WERI-Rb-1 (cell line): ENCODE results near the gene NTN1.

Source experiments
- DNase-seq: peaks from one replicate; pipeline ENCODE4 v3.0.0-alpha.2; 2020
- H3K27ac ChIP-seq: fragments of 250-450 bp; sonication (Bioruptor Pico); 2 replicates; pipeline ENCODE4 v1.5.1; 2020; ENCODE audit warnings: mild to moderate bottlenecking, moderate library complexity
- H3K27me3 ChIP-seq: fragments of 250-450 bp; sonication (Bioruptor Pico); 2 replicates; pipeline ENCODE4 v1.5.1; 2021; ENCODE audit warnings: mild to moderate bottlenecking, low read depth, moderate library complexity; ENCODE audit not compliant: insufficient read depth, severe bottlenecking
- H3K36me3 ChIP-seq: fragments of 250-450 bp; sonication (Bioruptor Pico); 2 replicates; pipeline ENCODE4 v1.5.1; 2020; ENCODE audit warnings: mild to moderate bottlenecking, moderate library complexity
- H3K4me3 ChIP-seq: 2 replicates; pipeline ENCODE4 v1.5.1; 2011; ENCODE audit warnings: low read depth, mild to moderate bottlenecking, control low read depth, low read length
- H3K9me3 ChIP-seq: fragments of 250-450 bp; sonication (Bioruptor Pico); 2 replicates; pipeline ENCODE4 v1.5.1; 2021; ENCODE audit warnings: mild to moderate bottlenecking, moderate library complexity; ENCODE audit not compliant: severe bottlenecking
- TF ChIP-seq, protein P1 (sequence below): IDR thresholded peaks from 2 replicates; pipeline ENCODE4 v1.5.1; 2011; ENCODE audit warnings: low read depth, mild to moderate bottlenecking, control low read depth, inconsistent platforms, low read length

The NTN1 gene

DNA sequence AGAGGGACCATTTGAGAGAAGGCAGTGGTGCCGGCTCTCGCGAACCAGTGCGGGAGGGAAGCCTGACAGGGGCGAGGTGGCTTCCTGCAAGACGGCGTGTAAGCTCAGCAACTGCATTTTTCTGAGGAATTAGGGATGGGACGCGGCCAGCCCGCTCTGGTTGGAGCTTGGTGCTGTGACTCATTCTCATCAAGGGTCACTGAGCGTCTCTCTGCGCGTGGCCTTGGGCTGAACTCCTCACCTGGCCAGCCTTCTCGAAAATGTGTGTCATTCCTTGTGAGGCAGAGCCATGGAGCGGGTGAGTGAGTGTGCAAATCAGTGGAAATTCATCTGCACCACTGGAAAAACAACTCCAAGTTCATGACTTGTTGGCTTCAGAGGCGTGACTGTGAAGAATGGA lies 52.8 kb downstream of the NTN1 start:
- TF ChIP-seq, protein P1, sequence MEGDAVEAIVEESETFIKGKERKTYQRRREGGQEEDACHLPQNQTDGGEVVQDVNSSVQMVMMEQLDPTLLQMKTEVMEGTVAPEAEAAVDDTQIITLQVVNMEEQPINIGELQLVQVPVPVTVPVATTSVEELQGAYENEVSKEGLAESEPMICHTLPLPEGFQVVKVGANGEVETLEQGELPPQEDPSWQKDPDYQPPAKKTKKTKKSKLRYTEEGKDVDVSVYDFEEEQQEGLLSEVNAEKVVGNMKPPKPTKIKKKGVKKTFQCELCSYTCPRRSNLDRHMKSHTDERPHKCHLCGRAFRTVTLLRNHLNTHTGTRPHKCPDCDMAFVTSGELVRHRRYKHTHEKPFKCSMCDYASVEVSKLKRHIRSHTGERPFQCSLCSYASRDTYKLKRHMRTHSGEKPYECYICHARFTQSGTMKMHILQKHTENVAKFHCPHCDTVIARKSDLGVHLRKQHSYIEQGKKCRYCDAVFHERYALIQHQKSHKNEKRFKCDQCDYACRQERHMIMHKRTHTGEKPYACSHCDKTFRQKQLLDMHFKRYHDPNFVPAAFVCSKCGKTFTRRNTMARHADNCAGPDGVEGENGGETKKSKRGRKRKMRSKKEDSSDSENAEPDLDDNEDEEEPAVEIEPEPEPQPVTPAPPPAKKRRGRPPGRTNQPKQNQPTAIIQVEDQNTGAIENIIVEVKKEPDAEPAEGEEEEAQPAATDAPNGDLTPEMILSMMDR: no peak
- Histone ChIP-seq H3K9me3 (no peaks in the 10 kb centered on the region), H3K27ac (no peak overlapping the region), H3K27me3 (no peaks in the 10 kb centered on the region), H3K36me3 (no peaks in the 10 kb centered on the region), H3K4me3 (no peak overlapping the region)
- no peak for DNase-seq

DNA sequence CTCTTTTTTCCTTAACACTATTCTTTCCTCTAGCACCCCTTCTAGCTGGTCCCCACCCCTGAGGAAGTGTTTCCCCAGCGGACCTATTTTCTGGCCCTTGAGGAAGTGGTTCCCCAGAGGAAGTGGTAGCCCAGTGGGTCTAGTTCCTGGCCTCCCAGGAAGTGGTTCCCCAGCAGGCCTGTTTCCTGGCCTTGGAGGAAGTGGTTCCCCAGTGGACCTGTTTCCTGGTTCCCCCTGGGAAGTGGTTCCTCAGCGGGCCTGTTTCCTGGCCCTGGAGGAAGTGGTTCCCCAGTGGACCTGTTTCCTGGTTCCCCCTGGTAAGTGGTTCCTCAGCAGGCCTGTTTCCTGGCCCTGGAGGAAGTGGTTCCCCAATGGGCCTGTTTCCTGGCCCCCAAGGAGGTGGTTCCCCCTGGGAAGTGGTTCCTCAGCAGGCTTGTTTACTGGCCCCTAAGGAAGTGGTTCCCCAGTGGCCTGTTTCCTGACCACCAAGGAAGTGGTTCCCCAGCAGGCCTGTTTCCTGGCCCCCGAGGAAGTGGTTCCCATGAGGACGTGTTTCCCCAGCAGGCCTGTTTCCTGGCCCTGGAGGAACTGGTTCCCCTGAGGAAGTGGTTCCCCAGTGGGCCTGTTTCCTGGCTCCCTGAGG lies 58.3 kb downstream of the NTN1 start:
- TF ChIP-seq, protein P1: no peak
- Histone ChIP-seq H3K9me3 (no peaks in the 10 kb centered on the region), H3K27ac (no peak overlapping the region), H3K4me3 (no peak overlapping the region), H3K27me3 (no peaks in the 10 kb centered on the region), H3K36me3 (no peaks in the 10 kb centered on the region)
- DNase-seq: no peak

DNA sequence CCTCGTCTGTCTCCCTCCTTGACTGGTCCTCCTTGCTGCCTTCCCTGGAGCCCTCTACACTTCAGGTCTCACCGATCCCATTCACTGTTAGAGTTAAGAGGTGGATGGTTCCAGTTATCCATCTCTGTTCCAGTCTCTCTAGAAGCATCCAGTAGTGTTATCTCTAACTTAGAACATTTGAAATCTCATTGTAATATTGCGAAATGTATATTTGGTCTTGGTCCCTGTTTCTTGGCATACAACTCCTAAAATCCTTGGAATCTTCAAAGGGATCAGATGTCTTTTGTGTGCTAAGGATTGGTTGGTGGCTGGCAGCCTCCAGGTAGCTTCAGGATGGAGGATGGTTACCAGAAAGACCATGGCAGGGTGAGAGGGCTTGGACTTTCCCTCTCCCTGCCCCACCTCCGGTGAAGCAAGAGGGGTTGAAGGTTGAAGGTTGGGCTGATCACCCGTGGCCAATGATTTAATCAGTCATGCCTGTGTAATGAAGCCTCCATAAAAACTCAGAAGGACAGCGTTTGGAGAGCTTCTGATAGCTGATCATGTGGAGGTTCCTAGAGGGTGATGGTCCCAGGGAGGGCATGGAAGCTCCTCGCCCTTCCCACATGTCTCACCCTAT lies 59.1 kb downstream of the NTN1 start:
- no peak for DNase-seq
- TF ChIP-seq, protein P1: no peak
- Histone ChIP-seq H3K4me3 (no peak overlapping the region), H3K9me3 (no peaks in the 10 kb centered on the region), H3K27ac (no peak overlapping the region), H3K27me3 (no peaks in the 10 kb centered on the region), H3K36me3 (no peaks in the 10 kb centered on the region)

- DNase-seq: no peak
- Histone ChIP-seq H3K4me3 (no peak overlapping the region), H3K27me3 (no peaks in the 10 kb centered on the region), H3K27ac (no peak overlapping the region), H3K36me3 (no peaks in the 10 kb centered on the region), H3K9me3 (no peaks in the 10 kb centered on the region)
- TF ChIP-seq, protein P1: no peak
These were observed 59.7 kb downstream of the NTN1 start for GRCh38 chr17:9080983-9081382.

GRCh38 chr17:9086577-9086976 lies 65.3 kb downstream of the NTN1 start:
- DNase-seq: no peak
- H3K36me3 ChIP-seq: no peaks in the 10 kb centered on the region
- TF ChIP-seq, protein P1: no peak
- H3K9me3 ChIP-seq: no peaks in the 10 kb centered on the region
- H3K4me3 ChIP-seq: no peak overlapping the region
- H3K27me3 ChIP-seq: no peaks in the 10 kb centered on the region
- no peak overlapping the region for H3K27ac ChIP-seq

GRCh38 chr17:9087921-9088320 lies 66.6 kb downstream of the NTN1 start:
- TF ChIP-seq, protein P1: no peak
- no peak overlapping the region for H3K4me3 ChIP-seq
- no peaks in the 10 kb centered on the region for H3K9me3 ChIP-seq
- no peaks in the 10 kb centered on the region for H3K36me3 ChIP-seq
- no peaks in the 10 kb centered on the region for H3K27me3 ChIP-seq
- H3K27ac ChIP-seq: no peak overlapping the region
- DNase-seq: no peak
